Left kidney (tissue), 2 donors: ENCODE measurements around the gene ARHGAP15. TPM values are rescaled to one million over a fixed set of nuclear protein-coding genes. Genes with fewer than 3 reads are reported as not detected.

Source experiments
- DNase-seq: peaks from one replicate; pipeline ENCODE4 v3.0.0-alpha.2; 2013
- polyA plus RNA-seq: library from polyadenylated mRNA; unstranded; fragments of 120-200 nt; gene quantifications from one replicate; pipeline ENCODE4 v1.2.1, GENCODE V29; 2013; ENCODE audit not compliant: insufficient read length

ARHGAP15 gene
- polyA plus RNA-seq, 1 donor = 3.7 TPM

DNA sequence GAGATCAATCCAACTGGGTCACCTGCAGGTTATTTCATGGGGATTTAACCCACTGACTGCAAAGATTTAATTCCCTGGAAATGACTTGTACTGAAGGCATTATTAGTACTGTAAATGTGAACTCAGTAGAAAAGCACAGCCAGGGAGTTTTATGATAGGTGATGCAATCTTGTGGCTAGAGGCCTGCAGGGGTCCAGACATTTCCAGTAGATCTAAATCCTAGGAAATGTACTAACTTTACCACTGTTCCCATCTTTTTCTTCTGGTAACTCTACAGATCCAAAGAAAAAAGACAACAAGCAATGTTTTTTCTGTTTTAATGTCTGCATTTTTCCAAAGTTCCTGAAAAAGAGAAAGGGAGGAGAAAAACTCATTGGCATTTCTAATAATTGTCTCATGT, 500.1 kb downstream of the ARHGAP15 start:
- no peak for DNase-seq

DNA sequence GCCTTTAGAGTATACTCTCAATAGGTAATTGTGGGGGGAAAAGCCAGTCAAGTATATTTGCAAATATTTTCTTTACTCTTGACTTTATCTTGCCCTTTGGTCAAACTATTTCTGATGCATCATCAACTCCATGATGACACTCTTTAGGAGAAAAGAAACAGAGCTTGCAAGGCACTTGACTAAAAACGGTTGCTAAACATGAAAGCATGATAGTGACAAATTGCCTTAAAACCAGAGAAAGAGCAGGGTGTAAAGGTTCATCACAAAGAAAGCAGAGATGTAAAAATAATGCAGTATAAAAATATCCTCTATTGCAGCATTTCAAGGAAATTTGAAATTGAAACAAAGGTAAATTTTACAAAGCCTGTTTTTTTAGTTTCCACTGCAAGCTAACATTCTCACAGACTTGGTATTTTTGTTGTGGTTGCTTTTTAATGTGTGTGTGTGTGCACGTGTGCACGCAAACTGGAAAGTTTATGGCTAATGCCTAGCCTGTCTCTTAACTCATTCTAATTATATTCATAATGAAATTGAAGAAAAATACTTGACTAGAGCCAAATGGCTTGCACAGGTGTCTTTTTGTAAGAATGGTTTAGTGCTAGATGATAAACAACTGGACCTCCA, 503.6 kb downstream of the ARHGAP15 start:
- no peak for DNase-seq

DNA sequence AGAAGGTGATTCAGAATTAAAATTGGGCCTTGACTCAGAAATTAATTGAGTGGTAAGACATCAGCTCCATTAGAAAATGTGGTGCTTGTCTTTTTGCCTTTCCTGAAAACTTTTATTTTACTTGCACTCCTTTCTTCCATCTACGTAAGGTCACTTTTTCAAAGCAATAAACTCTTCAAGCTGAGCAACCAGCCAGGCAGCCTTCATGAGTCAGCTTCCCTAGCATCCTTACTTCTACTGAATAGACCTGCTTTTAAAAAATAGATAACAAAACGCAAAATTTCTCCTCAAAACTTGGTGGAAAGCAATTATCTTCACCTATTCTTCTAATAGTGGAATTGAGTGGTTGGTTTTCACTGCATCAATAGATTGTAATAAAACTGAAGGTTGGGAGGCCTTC, 504.2 kb downstream of the ARHGAP15 start:
- DNase-seq = no peak

DNA sequence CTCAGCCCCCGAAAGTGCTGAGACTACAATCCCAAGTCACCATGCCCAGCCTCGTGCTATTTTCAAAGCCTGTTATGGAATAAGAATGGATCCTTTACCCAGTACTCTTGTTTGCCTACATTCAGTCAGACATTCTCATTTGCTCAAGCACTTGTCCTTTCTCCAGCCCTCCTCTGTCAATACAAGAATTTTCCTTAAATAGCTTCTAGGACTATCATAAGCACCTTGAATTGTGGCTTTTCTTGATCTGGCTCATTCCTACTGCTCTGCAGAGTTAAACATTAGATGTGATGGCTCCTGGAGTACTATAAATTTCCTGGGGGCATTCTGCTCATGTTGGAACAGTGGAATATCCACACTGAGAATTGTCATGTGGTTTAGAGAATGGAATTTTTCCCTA, 506.1 kb downstream of the ARHGAP15 start:
- DNase-seq = no peak

DNA sequence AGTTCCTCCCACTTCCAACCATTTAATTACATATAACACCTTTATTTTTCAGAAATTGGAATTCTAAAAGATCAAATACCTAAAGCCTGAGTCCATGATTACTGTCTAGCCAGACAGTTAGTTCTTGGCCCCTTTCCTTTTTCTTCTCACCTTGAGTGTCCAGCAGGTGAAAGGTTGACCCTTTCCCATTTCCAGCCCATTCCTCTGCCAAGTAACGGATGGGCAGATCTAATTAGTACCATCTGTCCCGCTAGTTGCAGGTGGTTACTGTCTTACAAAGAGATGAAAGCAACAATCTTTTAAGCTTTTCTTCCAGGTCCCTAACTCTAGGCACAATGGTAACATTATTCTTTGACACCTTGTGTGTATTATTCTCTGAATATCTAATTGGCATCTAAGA, 506.7 kb downstream of the ARHGAP15 start:
- DNase-seq = no peak

DNA sequence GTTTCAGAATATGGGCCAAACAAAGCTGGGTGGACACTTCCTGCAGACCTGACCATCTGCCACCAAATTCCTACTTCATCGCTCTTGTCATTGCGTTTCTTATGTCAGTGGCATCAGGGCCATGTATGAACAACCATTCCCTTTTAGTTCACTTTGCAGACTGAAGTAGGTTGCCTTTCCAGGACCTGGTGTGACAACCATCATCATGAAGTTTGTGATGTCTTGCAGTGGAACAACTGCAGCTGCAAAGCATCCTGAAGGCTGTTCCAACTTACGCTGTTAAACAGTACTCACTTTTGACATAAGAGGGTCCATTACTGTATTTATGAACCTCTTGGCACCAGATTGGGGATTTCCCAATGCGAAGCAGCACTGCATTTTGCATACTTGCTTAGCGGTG, 511.6 kb downstream of the ARHGAP15 start:
- DNase-seq = peak; percentile 50

DNA sequence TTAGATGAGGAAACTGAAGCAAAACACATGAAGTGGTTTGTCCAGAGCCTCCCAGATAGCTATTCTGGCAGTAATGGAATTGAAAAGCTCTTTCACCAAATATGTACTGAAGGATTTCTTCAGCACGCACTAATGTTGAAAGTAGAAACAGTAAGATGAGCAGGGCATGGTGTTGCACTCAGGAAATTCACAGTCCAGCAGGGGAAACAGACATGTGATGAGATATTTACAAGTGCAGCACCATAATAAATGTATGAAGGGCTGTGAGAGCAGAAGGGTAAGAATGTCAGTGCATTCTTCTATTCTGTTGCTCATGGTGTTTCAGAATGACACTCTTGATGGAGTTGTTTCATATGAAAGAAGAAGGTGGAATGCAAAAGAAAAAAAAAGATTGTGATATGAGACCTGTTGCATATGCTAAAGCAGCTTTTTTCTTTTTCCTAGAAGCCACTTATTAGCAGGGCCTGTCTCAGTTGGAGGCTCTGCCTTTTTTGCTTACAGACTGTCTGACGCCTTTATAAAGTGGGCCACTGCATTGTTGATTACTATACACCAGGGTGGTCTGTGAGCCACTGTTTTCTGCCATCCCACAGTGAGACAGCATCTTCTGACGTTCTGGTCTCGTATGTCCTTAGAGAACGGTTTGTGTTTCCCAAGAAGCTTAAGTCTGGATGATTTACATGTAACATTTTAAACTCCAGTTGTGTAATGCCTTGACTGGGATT, 516.9 kb downstream of the ARHGAP15 start:
- no peak for DNase-seq

DNA sequence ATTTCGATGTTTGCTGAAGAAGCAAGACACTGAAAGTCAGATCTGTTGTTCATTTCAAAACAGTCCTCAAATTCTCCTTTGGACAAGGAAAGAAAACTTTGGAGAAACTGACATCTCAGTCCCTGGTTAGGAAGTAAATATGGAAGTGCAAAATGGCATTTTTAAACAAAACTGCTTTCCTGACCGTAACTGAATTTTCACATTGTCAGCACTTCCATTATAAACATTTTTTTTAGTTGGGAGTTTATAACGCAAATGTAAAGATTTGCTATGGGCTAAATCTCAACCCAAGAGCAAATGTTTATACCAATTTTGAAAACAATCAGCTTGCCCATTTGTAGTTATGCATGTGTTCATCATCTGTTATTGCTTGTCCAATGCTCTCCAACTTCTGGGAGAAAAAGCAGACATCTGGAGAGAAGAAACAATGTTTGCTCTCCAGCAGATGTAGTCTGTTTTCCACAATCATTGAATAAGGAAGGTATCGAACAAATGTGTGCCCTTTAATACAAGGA, 520.1 kb downstream of the ARHGAP15 start:
- no peak for DNase-seq

DNA sequence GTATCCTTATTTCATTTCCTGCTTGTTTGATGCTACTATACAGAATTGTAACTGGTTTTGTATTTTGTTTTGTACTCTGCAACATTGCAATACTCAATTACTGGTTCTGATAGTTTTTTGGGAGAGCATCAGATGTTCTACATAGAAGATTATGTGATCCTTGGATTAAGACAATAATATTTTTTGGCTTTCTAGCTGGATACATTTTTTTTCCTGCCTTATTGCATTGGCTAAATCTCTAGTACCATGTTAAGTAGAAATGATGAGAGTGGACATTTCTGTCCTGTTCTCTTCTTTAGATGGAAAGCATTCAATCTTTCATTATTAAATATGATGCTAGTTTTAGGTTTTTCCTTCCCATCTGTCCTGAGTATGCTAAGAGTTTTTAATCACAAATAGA, 523.5 kb downstream of the ARHGAP15 start:
- no peak for DNase-seq

DNA sequence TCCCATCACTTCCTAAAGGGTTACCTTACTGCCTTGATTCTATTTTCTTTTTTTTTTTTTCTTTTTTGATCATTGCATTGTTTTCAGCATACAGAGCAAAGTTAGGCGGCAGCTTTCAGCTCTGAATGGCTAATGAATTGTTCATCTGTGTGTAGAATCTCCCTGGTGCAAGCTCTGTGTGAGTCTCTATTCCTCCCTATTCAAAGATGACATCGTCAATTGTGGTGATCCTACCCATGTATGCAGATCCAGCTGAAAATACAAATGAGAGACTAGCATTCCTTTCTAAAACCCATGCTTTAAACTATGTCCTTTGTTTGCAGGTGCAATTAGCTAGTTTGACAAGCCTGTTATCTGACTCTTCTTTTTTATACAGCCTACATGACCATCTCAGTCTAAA, 539.0 kb downstream of the ARHGAP15 start:
- no peak for DNase-seq

DNA sequence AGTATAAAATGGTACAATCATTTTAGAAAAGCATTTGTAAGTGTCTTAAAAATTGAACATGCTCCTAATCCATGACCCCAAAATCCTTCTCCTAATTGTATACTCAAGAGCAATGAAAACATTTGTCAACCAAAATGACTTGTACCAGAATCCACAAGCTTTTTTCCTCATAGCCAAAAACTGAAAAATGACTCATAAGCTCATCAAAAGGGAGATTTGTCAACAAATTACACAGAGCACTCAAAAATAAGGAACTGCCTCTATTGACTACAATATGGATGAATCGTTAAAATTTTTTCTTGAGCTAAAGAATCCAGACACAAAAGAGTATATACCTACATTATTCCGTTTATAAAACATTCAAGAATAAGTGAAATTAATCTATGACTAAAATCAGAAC, 544.8 kb downstream of the ARHGAP15 start:
- DNase-seq = no peak

DNA sequence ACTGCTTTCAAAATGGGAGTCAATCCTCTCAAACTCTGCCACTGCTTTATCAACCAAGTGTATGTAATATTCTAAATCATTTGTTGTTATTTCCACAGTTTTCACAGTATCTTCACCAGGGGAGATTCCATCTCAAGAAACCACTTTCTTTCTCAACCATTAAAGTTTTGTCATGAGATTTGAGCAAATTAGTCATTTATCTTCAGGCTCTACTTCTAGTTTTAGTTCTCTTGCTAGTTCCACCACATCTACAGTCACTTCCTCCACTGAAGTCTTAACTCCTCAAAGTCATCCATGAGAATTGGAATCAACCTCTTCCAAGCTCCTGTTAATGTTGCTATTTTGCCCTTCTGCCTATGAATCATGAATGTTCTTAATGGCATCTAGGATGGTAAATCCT, 545.8 kb downstream of the ARHGAP15 start:
- no peak for DNase-seq

DNA sequence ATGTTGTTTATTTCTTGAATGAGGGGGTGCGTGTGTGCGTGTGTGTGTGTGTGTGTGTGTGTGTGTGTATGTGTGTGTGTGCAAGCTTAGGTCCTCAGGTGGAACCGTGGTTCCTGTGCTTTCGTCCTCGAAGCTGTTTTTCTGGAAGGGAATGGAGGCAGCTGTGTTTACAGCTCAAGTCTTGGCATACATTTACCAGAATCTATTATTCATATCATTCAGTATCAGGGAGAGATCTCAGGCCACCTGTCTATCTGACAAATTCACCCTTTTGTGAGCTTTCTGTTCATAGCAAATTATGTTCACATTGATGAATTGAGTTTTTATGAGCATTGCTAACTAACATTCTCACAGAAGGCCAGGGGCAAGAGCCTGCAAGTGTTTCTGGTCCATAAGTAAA, 550.4 kb downstream of the ARHGAP15 start:
- no peak for DNase-seq

DNA sequence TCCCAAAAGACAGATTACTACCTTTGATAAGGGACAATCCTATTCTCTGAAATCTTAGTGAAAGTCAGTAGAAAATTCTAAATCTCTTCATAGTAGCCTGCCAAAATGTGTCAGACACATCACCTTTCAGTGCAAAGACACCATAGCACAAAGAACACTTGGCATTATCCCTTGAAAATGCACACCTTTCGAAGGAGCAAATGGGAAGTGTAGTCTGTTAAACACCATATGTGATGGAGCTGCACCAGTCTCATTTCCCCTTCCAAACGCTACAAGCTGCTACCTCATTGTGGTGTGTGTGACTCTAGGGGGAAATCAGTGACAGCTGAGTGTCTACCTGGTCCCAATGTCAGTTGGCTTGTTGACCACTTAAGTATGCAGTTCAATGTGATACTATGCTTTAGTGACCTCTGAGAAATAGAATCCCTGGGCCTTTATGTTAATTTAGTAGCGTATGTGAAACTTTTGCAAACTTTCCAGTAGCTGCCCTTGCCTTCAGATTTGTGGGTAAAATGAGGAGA, 551.7 kb downstream of the ARHGAP15 start:
- no peak for DNase-seq

DNA sequence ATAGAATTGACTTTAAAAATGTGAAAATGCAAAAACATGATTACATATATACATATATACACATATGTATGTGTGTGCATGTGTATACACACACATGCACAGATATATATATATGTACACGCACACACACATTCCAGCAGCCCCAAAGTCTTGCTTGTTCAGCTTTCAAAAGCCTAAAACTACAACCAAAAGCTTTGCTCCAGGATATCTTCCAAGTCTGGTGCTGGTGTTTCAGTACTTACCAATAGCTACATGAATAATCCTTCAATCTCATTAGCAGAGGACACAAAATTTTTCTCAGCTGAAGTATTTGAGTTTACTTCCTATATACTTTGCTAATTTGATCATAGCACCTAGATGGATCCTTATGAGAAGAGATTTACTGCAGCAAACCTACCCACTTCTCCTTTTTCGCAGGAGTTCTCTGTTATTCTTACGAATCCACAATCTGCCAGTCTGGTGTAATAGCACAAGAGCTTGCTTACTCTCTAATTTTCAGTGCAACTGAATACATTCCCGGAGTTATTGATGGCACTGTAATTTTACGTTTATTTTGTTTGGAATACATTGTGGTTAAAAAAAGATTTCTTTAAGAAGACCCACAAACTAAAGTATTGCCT, 553.3 kb downstream of the ARHGAP15 start:
- DNase-seq = no peak

DNA sequence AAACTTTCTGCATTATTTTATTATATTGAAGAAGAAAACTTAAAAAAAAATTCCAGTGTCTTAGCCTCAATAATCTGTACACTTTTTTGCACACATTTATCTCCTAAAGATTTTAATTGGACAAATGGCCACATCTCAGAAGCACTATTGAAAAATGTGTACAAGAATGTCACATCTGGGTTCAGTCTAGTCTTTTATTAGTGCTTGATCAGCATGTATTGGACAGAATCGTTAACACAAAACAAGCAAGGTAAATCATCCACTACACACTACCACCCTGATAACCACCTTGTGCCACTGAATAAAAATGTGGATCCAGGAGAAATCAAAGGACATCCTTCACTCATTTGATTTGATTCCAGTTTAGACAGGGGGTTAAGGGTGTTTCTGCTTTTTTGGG, 554.8 kb downstream of the ARHGAP15 start:
- no peak for DNase-seq

DNA sequence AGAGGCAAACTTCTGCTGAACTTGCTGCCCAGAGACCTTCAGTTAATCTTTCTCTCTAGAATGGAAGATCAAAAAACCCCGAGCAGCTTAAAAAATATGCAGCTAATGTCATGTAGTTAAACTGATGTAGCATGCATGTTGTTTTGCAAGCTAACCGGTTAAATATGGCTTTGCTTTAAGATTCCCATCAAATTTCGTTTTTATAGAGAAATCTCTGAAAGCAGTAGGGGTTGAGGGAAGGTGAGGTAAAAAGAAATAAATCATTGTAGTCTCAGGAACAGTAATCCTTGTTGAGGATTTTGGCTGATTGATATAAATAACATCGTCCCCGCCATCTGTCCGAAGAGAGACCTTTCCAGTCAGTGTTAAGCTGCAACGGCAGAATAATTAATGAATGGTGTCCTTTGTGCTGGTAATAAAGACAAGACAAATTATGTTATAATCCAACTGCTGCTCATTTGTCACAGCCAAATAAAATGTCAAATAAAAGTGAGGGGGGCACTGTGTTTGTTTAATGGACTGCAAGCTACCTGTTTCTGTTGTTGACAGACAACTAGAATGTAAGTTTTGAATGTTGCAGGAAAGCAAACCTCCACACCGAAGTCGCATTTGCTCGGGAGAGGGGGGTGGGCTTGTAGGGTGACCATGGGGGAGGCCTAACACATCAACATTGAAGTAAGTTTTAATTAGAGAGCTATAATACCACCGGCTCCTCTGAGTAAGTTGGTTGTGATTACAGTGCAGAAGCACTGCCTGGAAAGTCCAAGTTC, 555.5 kb downstream of the ARHGAP15 start:
- DNase-seq = peak; percentile 70

DNA sequence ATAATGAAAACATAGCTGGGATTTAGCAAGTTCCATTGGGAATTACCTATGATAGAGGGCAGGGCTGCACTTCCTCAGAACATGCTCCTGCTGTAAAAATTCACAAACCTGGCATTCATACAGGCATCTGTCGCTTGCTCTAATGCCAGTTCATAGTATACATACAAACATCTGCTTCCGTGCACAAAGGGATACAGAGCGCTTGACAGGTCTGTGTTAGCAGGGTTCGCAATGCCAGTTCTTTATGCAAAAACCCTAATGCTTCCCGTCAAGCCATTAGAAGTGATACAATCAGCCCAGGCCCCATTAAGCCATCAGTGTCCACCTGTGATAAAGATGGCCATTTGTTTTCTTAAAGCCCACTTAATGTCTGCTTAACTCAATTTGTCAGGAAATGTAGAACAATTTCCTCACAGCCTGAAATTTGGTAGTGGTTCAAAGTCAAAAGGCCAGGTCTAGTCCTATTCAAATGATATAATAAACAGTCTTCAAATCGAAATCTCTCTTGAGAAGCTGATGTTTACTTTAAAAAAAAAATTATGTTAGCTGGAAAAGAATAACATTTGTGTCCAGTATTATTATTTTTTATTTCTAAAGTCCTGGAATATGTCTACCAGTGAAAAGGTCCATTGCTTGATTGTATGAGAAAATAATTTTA, 556.3 kb downstream of the ARHGAP15 start:
- DNase-seq = no peak

DNA sequence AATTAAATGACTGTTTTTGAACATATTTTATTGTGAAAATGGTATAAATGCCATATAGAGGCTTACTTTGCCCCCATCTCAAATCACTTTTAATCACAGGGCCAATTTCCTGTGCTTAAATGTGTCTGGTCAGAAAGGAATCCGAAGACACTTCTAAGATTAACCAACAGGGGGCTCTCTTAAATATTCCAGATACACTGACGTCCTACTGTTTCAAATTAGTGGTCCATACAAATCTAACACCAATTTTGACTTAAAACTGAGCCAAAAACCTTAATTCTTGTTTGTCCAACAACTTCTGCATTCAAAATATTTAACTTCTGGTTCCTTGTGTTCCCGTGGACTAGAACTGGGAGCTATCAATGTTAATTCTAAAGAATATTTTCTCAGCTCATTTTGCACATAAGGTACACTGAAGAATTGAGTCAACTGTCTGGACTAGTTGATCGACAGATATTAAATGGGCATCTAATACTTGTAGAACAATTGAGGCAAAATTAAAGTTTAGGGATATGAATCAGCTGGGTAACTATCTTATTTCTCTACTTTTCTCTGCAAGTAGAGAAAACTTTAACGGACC, 557.5 kb downstream of the ARHGAP15 start:
- DNase-seq = no peak

DNA sequence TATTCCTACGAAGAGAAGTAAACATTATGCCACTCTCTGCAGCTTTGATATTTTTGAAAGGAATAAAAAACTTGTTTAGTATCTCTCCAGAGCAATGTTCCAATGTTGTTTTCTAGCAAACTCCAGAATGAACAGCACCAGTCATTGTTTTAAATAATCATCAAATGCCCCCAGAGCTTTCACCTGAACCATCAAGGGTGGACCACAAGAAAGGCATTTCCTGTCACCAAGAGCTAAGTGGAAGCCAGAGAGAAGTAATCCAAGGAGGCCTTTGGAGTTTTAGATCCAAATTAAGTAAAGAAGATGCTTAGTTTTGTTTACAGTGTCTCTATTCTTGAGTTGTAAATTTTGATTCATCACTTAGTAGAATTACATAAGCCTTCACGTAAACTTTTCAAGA, 559.0 kb downstream of the ARHGAP15 start:
- DNase-seq = no peak

DNA sequence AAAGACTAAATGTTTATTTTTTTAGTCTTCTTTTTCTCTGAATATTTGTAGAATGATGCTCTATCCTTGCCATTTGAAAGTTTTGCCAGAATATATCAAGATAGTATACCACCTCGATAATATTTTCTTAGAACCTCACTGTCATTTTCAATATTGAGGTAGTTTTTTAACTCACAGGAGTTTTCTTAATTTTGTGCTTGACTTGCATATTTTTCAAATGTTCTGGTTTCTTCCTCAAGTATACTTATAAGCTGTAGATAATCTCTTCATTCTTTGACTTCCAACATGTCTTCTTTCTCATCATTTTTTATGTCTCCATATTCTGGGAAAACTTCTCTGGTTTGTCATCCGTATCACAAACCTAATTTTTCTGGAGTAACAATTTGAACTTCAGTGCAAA, 559.6 kb downstream of the ARHGAP15 start:
- DNase-seq = no peak

DNA sequence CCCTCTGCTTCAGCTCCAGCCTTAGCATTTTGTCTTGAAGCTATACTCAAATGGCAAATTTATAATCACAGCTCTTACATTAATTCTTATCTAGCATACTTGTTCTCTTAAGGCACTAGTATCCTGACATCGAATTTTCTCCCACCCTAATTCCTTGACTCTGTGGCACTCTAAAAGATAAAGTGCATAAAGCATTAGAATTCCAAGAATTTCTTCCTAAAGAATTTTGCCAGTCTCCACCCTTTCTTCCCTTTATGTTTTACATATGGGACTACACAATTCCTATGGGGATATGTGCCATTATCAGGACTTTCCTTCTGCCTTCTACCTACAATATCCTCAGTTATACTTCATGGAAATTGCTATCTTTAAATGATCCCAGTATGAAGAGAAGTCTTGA, 560.3 kb downstream of the ARHGAP15 start:
- DNase-seq = no peak
